HFFc6 (cell line): Measurements from ENCODE around the gene SKAP1. TPM values are rescaled to one million over a fixed set of nuclear protein-coding genes. Genes with fewer than 3 reads are reported as not detected.

Experiments used
- DNase-seq: peaks from one replicate; pipeline ENCODE4 v3.0.0-alpha.2; 2018
- H3K27ac Mint-ChIP-seq: 2 replicates; pipeline ENCODE4 v1.8.0; 2020; ENCODE audit warnings: mild to moderate bottlenecking, mixed read lengths
- H3K27me3 Mint-ChIP-seq: 2 replicates; pipeline ENCODE4 v1.8.0; 2021; ENCODE audit warnings: mild to moderate bottlenecking, moderate library complexity, mixed read lengths; ENCODE audit not compliant: insufficient read depth
- H3K36me3 Mint-ChIP-seq: 2 replicates; pipeline ENCODE4 v1.8.0; 2021; ENCODE audit warnings: low read depth, mixed read lengths
- H3K4me1 Mint-ChIP-seq: 2 replicates; pipeline ENCODE4 v1.8.0; 2020; ENCODE audit warnings: low read depth, mixed read lengths
- H3K4me3 Mint-ChIP-seq: 2 replicates; pipeline ENCODE4 v1.8.0; 2020; ENCODE audit warnings: mild to moderate bottlenecking, moderate library complexity, mixed read lengths
- H3K9me3 Mint-ChIP-seq: 2 replicates; pipeline ENCODE4 v1.8.0; 2020; ENCODE audit warnings: mild to moderate bottlenecking, mixed read lengths
- CTCF ChIP-seq: fragments of 200-600 bp; sonication (generic); IDR thresholded peaks from 2 replicates; pipeline ENCODE4 v1.5.0; 2021; ENCODE audit warnings: antibody characterized with exemption, mild to moderate bottlenecking
- total RNA-seq, 6 experiments: library from RNA; stranded (reverse); fragmentation: NEBNext Ultra II Directional; extraction: Animal tissue kit (Norgen Biotek cat#: 25700); gene quantifications; 2 replicates in 1 of 6; 3 replicates in 5 of 6; pipeline ENCODE4 v1.2.3, GENCODE V29; 2021

Gene SKAP1
- total RNA-seq, 6 experiments from 2014 or later = not detected

GRCh38 chr17:48234922-48235321, 195.1 kb downstream of the SKAP1 start:
- H3K4me1 Mint-ChIP-seq = peaks cover 23% of the 10 kb centered on the region
- H3K27me3 Mint-ChIP-seq = peaks cover 16% of the 10 kb centered on the region
- no peak for TF ChIP-seq CTCF
- DNase-seq = no peak
- H3K36me3 Mint-ChIP-seq = no peaks in the 10 kb centered on the region
- no peaks in the 10 kb centered on the region for H3K9me3 Mint-ChIP-seq
- no peak overlapping the region for H3K4me3 Mint-ChIP-seq
- no peak overlapping the region for H3K27ac Mint-ChIP-seq

- Mint-ChIP-seq H3K4me1 (peaks cover 13% of the 10 kb centered on the region), H3K27me3 (peaks cover 21% of the 10 kb centered on the region), H3K4me3 (no peak overlapping the region), H3K27ac (no peak overlapping the region), H3K36me3 (no peaks in the 10 kb centered on the region), H3K9me3 (no peaks in the 10 kb centered on the region)
- TF ChIP-seq CTCF = no peak
- DNase-seq = no peak
Observed at GRCh38 chr17:48231995-48232959, 197.7 kb downstream of the SKAP1 start.

GRCh38 chr17:48229936-48230335, 200.1 kb downstream of the SKAP1 start:
- Mint-ChIP-seq H3K27ac (no peak overlapping the region), H3K9me3 (no peaks in the 10 kb centered on the region), H3K4me1 (no peaks in the 10 kb centered on the region), H3K27me3 (peaks cover 25% of the 10 kb centered on the region), H3K4me3 (no peak overlapping the region), H3K36me3 (no peaks in the 10 kb centered on the region)
- no peak for TF ChIP-seq CTCF
- no peak for DNase-seq

GRCh38 chr17:48228720-48229119, 201.3 kb downstream of the SKAP1 start:
- no peak overlapping the region for H3K4me3 Mint-ChIP-seq
- TF ChIP-seq CTCF = no peak
- H3K27me3 Mint-ChIP-seq = peaks cover 25% of the 10 kb centered on the region
- DNase-seq = no peak
- H3K36me3 Mint-ChIP-seq = no peaks in the 10 kb centered on the region
- no peaks in the 10 kb centered on the region for H3K4me1 Mint-ChIP-seq
- no peaks in the 10 kb centered on the region for H3K9me3 Mint-ChIP-seq
- no peak overlapping the region for H3K27ac Mint-ChIP-seq

- H3K36me3 Mint-ChIP-seq = no peaks in the 10 kb centered on the region
- no peak for TF ChIP-seq CTCF
- no peak overlapping the region for H3K27ac Mint-ChIP-seq
- H3K27me3 Mint-ChIP-seq = peaks cover 24% of the 10 kb centered on the region
- DNase-seq = no peak
- no peak overlapping the region for H3K4me3 Mint-ChIP-seq
- no peaks in the 10 kb centered on the region for H3K9me3 Mint-ChIP-seq
- no peaks in the 10 kb centered on the region for H3K4me1 Mint-ChIP-seq
Observed at GRCh38 chr17:48225725-48226567, 204.1 kb downstream of the SKAP1 start.
